Neural cell (in vitro differentiated cells): ENCODE results near the gene GPR85. TPM values are rescaled to one million over a fixed set of nuclear protein-coding genes. Genes with fewer than 3 reads are reported as not detected.
"Not testable (repeated sequence)": the region's sequence is repeated elsewhere in the genome, so short reads cannot be mapped to it uniquely, and the experiment has no call there.

ENCODE experiments used
- H2AFZ ChIP-seq: fragments of 200-600, 300-800 bp; sonication (generic), shearing (Covaris generic); 2 replicates; pipeline ENCODE4 v1.6.0; 2014; ENCODE audit warnings: low read depth, mild to moderate bottlenecking, antibody characterized with exemption, low read length, moderate library complexity
- H3F3A ChIP-seq: fragments of 200-600 bp; shearing (Covaris generic); 2 replicates; pipeline ENCODE4 v1.6.1; 2016; ENCODE audit warnings: mild to moderate bottlenecking, moderate library complexity, mixed read lengths, antibody characterized with exemption, low read length; ENCODE audit not compliant: insufficient read depth, poor library complexity, severe bottlenecking
- H3K27ac ChIP-seq: fragments of 200-600, 300-800 bp; sonication (generic), shearing (Covaris generic); 2 replicates; pipeline ENCODE4 v1.5.1; 2014; ENCODE audit warnings: mild to moderate bottlenecking, low read length, moderate library complexity
- H3K27me3 ChIP-seq: fragments of 300-800, 200-600 bp; sonication (generic), shearing (Covaris generic); 2 replicates; pipeline ENCODE4 v1.6.0; 2014; ENCODE audit warnings: mild to moderate bottlenecking, low read depth, low read length, moderate library complexity; ENCODE audit not compliant: insufficient read depth
- H3K36me3 ChIP-seq: fragments of 300-800, 200-600 bp; sonication (generic), shearing (Covaris generic); 2 replicates; pipeline ENCODE4 v1.5.1; 2014; ENCODE audit warnings: mild to moderate bottlenecking, antibody characterized with exemption, low read length, moderate library complexity; ENCODE audit not compliant: insufficient read depth
- H3K4me2 ChIP-seq: fragments of 300-800, 200-600 bp; sonication (generic), shearing (Covaris generic); 2 replicates; pipeline ENCODE4 v1.6.0; 2014; ENCODE audit warnings: mild to moderate bottlenecking, low read length
- H3K4me3 ChIP-seq: fragments of 300-800, 200-600 bp; sonication (generic), shearing (Covaris generic); 2 replicates; pipeline ENCODE4 v1.5.1; 2014; ENCODE audit warnings: mild to moderate bottlenecking, low read length, moderate library complexity
- H3K79me2 ChIP-seq: fragments of 200-600 bp; shearing (Covaris generic); replicated peaks from 2 replicates; pipeline ENCODE4 v1.6.0; 2014; ENCODE audit warnings: mild to moderate bottlenecking, low read length, moderate library complexity; ENCODE audit not compliant: insufficient read depth
- H3K9ac ChIP-seq: fragments of 300-800, 200-600 bp; sonication (generic), shearing (Covaris generic); 2 replicates; pipeline ENCODE4 v1.6.1; 2016; ENCODE audit warnings: mild to moderate bottlenecking, low read length, mixed read lengths
- H3K9me2 ChIP-seq: fragments of 200-600 bp; shearing (Covaris generic); 2 replicates; pipeline ENCODE4 v1.6.1; 2016; ENCODE audit warnings: mild to moderate bottlenecking, low read length, mixed read lengths; ENCODE audit not compliant: insufficient read depth
- H3K9me3 ChIP-seq: fragments of 200-600, 300-800 bp; sonication (generic), shearing (Covaris generic); 2 replicates; pipeline ENCODE4 v1.6.1; 2016; ENCODE audit warnings: mild to moderate bottlenecking, mixed run types, low read length, moderate library complexity, mixed read lengths
- H4K20me1 ChIP-seq: fragments of 200-600 bp; shearing (Covaris generic); 2 replicates; pipeline ENCODE4 v1.6.1; 2016; ENCODE audit warnings: mild to moderate bottlenecking, mixed run types; ENCODE audit not compliant: insufficient read depth
- CTCF ChIP-seq: fragments of 450-650 bp; IDR thresholded peaks from 2 replicates; pipeline ENCODE4 v1.5.1; 2014; ENCODE audit warnings: antibody characterized with exemption, mild to moderate bottlenecking, moderate library complexity; ENCODE audit not compliant: poor library complexity, severe bottlenecking
- EP300 ChIP-seq: fragments of 450-650 bp; conservative IDR thresholded peaks from 2 replicates; pipeline ENCODE4 v1.6.1; 2014; ENCODE audit warnings: antibody characterized with exemption, mild to moderate bottlenecking, moderate library complexity; ENCODE audit not compliant: poor library complexity, severe bottlenecking
- EZH2 ChIP-seq: fragments of 200-600, 300-800 bp; shearing (Covaris generic), sonication (generic); IDR thresholded peaks from 2 replicates; pipeline ENCODE4 v1.6.1; 2014; ENCODE audit warnings: antibody characterized with exemption, low read length, borderline replicate concordance, mild to moderate bottlenecking; ENCODE audit not compliant: insufficient read depth, poor library complexity, severe bottlenecking
- MXI1 ChIP-seq: fragments of 450-650 bp; conservative IDR thresholded peaks from 2 replicates; pipeline ENCODE4 v1.6.1; 2014; ENCODE audit warnings: antibody characterized with exemption, mild to moderate bottlenecking; ENCODE audit not compliant: poor library complexity, severe bottlenecking
- POLR2AphosphoS5 ChIP-seq: IDR thresholded peaks from 2 replicates; pipeline ENCODE4 v1.6.1; 2012
- RAD21 ChIP-seq: fragments of 450-650 bp; conservative IDR thresholded peaks from 2 replicates; pipeline ENCODE4 v1.6.1; 2014; ENCODE audit warnings: antibody characterized with exemption, mild to moderate bottlenecking, moderate library complexity
- SMC3 ChIP-seq: fragments of 450-650 bp; conservative IDR thresholded peaks from 2 replicates; pipeline ENCODE4 v1.6.1; 2014; ENCODE audit warnings: antibody characterized with exemption, mild to moderate bottlenecking, moderate library complexity; ENCODE audit not compliant: poor library complexity
- TAF1 ChIP-seq: IDR thresholded peaks from 2 replicates; pipeline ENCODE4 v1.6.1; 2012; ENCODE audit warnings: low read depth
- polyA plus RNA-seq: library from polyadenylated mRNA; depleted of rRNA; stranded (reverse); fragments of >200 nt; gene quantifications from 2 replicates; pipeline ENCODE4 v1.2.3, GENCODE V29; 2014
- TF ChIP-seq, protein P1 (sequence below): IDR thresholded peaks from 2 replicates; pipeline ENCODE4 v1.6.1; 2012; ENCODE audit warnings: borderline replicate concordance

The GPR85 gene
- polyA plus RNA-seq, 1 donor from 2014 or later, result 85.5 TPM

GRCh38 chr7:113119429-113119828 is 32.8 kb upstream of the GPR85 start:
- H3K27ac ChIP-seq, result no peak overlapping the region
- H3K36me3 ChIP-seq, result no peaks in the 10 kb centered on the region
- H3K9me2 ChIP-seq, result no peaks in the 10 kb centered on the region
- H2AFZ ChIP-seq, result no peak overlapping the region
- no peak overlapping the region for H3K4me2 ChIP-seq
- no peaks in the 10 kb centered on the region for H3K9me3 ChIP-seq
- H3F3A ChIP-seq, result no peaks in the 10 kb centered on the region
- no peaks in the 10 kb centered on the region for H4K20me1 ChIP-seq
- no peaks in the 10 kb centered on the region for H3K79me2 ChIP-seq
- no peak overlapping the region for H3K4me3 ChIP-seq
- TF ChIP-seq, protein P1, sequence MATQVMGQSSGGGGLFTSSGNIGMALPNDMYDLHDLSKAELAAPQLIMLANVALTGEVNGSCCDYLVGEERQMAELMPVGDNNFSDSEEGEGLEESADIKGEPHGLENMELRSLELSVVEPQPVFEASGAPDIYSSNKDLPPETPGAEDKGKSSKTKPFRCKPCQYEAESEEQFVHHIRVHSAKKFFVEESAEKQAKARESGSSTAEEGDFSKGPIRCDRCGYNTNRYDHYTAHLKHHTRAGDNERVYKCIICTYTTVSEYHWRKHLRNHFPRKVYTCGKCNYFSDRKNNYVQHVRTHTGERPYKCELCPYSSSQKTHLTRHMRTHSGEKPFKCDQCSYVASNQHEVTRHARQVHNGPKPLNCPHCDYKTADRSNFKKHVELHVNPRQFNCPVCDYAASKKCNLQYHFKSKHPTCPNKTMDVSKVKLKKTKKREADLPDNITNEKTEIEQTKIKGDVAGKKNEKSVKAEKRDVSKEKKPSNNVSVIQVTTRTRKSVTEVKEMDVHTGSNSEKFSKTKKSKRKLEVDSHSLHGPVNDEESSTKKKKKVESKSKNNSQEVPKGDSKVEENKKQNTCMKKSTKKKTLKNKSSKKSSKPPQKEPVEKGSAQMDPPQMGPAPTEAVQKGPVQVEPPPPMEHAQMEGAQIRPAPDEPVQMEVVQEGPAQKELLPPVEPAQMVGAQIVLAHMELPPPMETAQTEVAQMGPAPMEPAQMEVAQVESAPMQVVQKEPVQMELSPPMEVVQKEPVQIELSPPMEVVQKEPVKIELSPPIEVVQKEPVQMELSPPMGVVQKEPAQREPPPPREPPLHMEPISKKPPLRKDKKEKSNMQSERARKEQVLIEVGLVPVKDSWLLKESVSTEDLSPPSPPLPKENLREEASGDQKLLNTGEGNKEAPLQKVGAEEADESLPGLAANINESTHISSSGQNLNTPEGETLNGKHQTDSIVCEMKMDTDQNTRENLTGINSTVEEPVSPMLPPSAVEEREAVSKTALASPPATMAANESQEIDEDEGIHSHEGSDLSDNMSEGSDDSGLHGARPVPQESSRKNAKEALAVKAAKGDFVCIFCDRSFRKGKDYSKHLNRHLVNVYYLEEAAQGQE, result no peak
- no peak for TF ChIP-seq POLR2AphosphoS5
- no peak for TF ChIP-seq EZH2
- TF ChIP-seq MXI1, result no peak
- no peak for TF ChIP-seq TAF1
- TF ChIP-seq SMC3, result no peak
- no peak for TF ChIP-seq CTCF
- no peak for TF ChIP-seq RAD21
- TF ChIP-seq EP300, result no peak
- no peaks in the 10 kb centered on the region for H3K27me3 ChIP-seq
- H3K9ac ChIP-seq, result no peak overlapping the region

DNA sequence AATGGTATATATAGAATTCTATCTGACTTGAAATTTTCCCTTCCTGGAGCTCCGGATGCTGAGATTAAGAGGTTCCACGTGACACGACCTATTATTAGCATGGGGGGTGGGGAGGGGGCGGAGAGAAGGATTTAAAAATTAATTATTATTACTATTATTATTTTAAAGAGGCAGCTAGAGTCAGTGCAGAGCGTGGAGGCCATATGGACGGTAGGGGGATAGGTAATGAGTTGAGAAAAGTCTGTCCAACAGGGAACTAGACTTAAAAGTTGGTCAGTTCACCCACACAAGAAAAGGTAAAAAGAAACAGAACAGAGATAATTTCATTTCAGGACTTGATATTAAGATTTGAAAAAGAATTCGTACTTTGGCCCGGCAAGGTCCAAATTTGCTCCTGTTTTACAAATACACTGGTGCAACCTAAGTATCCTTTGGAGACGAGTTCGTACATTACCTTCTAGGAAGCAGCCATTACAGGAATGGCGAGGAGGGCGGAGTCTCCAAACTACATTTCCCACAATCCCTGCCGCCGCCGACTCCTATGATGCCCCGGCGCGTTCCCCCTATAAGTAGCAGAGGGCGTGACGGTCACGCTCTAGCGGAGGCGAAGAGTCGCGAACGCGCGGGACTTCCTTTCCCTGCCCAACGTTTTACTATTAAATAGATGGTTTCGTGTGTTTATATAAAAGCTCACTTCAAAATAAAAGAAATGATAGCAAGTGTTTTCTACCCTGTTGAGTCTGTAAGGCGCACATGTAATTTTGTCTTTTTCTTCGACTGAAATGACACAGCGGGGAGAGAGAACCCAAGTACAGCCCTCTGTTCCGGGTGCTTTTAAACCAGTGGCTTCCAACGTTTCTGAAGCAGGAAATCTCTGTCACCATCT is 31.7 kb upstream of the GPR85 start, which contains the start of gene SMIM30:
Gene SMIM30 (minus strand): TSS at position 481 of the 886 bp plus-strand sequence. CDS start 976 bp downstream, outside the sequence.
- Histone ChIP-seq H4K20me1 (no peaks in the 10 kb centered on the region), H3K9ac (peak within 1 kb of the TSS; percentile 58), H3K36me3 (no peaks in the 10 kb centered on the region), H3K27ac (peak within 1 kb of the TSS; percentile 76), H3K4me3 (peak within 1 kb of the TSS; percentile 69), H3K4me2 (peak within 1 kb of the TSS; percentile 79), H3K9me3 (no peaks in the 10 kb centered on the region), H3K79me2 (no peaks in the 10 kb centered on the region), H2AFZ (peak within 1 kb of the TSS; percentile 82), H3F3A (no peaks in the 10 kb centered on the region), H3K9me2 (no peaks in the 10 kb centered on the region), H3K27me3 (no peaks in the 10 kb centered on the region)
- TF ChIP-seq SMC3 (peak; percentile 55), CTCF (no peak), EZH2 (no peak), EP300 (peak; percentile 58), TAF1 (peak; percentile 93), RAD21 (peak; percentile 66), MXI1 (peak; percentile 75), POLR2AphosphoS5 (peak; percentile 94)
- TF ChIP-seq, protein P1, result peak; percentile 88

- H3K79me2 ChIP-seq, H3F3A ChIP-seq, H3K9me3 ChIP-seq, H3K36me3 ChIP-seq, H3K9me2 ChIP-seq, H4K20me1 ChIP-seq, H3K27me3 ChIP-seq, H2AFZ ChIP-seq, H3K9ac ChIP-seq: not testable (repeated sequence)
- Histone ChIP-seq H3K27ac (peak overlapping the region; percentile 76), H3K4me2 (peak overlapping the region; percentile 79), H3K4me3 (peak overlapping the region; percentile 69)
Measured at GRCh38 chr7:113117374-113117774, 30.7 kb upstream of the GPR85 start.
